Iris pigment epithelial cell (primary cell): ENCODE measurements around the gene UTP11.
"Not testable (repeated sequence)": the region's sequence is repeated elsewhere in the genome, so short reads cannot be mapped to it uniquely, and the experiment has no call there.

Experiments used
- DNase-seq: peaks from one replicate; pipeline ENCODE4 v3.0.0-alpha.2; 2011; ENCODE audit warnings: low read depth

Gene UTP11, protein sequence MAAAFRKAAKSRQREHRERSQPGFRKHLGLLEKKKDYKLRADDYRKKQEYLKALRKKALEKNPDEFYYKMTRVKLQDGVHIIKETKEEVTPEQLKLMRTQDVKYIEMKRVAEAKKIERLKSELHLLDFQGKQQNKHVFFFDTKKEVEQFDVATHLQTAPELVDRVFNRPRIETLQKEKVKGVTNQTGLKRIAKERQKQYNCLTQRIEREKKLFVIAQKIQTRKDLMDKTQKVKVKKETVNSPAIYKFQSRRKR

DNA sequence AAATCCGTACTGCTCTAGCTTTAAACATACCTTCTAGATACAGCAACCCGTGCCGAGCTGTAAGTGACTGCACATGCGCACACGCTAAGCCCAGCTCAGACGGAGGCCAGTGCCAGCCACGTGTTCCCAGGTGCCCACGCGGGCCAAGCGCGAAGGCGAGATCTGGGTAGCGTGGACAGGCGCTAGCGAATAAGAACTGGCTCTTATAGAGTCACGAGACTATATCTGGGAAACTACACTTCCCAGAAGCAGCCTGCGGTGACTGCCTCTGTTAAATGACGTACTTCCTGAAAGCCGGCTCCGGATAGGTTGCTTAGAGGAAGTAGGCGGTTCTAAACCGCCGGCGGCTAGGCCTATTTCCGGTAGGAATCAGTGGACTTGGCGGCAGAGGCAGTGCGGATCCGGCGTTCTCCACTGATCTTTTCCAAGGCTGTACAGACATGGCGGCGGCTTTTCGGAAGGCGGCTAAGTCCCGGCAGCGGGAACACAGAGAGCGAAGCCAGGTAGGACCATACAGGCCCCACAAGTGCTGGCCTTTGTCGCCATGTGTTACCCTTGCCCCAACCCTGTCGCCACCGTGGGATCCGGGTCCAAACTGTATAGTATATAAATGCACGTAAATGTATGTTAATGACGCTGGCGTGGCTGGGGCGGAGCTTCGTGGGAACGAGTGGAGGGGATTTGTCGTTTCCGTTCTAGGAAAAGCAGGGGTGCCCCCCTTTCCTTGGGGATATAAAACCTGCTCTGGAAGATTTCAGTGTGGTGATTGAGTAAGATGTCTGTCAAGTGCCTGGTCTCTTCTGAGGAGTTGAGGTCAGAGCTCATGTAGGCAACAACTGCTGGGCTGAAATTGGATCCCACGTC lies at the start of gene UTP11:
TSS of gene UTP11 (plus strand) at position 372 of the 864 bp plus-strand sequence. CDS start at position 441, 69 bp downstream.
- peak; percentile 100 for DNase-seq

DNA sequence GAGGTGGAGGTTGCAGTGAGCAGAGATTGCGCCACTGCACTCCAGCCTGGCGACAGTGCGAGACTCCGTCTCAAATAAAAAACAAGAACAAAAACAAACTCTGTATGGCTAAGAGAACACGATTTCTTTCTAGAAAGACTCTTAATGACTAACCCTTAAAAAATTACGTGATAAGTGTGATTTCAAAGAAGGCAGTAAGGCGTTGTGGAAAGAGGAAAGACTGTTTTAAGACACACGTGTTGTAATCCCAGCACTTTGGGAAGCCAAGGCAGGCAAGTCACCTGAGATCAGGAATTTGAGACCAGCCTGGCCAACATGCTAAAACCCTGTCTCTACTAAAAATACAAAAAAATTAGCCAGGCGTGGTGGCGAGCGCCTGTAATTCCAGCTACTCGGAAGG lies 48.4 kb upstream of the UTP11 start:
- not testable (repeated sequence) for DNase-seq

DNA sequence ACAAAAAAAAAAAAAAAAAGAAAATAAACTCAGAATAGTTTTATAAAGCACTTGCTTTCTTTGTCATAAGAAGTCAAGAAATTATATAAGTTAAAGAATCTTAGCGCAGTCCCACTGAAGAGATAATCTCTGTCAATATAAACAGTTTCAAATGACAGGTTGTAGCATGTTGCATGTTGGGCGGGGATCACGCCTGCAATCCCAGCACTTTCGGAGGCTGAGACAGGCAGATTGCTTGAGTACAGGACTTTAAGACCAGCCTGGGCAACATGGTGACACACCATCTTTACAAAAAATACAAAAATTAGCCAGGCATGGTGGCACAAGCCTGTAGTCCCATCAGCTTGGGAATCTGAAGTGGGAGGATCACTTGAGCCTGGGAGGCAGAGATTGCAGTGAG lies 47.2 kb upstream of the UTP11 start:
- DNase-seq, result no peak

DNA sequence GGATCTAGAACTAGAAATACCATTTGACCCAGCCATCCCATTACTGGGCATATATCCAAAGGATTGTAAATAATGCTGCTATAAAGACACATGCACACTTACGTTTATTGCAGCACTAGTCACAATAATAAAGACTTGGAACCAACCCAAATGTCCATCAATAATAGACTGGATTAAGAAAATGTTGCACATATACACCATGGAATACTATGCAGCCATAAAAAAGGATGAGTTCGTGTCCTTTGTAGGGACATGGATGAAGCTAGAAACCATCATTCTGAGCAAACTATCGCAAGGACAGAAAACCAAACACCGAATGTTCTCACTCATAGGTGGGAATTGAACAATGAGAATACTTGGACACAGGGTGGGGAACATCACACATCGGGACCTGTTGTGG lies 38.9 kb upstream of the UTP11 start:
- DNase-seq, result not testable (repeated sequence)

DNA sequence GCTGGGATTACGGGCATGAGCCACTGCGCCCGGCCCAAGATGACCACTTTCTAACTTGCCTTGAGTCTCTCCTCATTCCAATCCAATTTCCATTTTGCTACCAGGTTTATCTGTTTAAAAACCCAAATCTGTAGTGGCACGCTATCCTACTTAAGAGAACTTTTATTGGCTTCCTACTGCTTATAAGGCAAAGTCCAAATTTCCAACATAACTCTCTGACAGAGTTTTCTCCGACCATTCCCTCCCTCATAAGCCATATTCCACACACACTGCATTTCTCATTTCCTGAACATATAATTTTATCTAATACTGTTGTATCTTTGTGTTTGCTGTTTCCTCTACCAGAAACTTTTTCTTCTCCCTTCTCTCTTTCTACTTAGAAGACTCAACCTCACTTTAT lies 38.0 kb upstream of the UTP11 start:
- no peak for DNase-seq

DNA sequence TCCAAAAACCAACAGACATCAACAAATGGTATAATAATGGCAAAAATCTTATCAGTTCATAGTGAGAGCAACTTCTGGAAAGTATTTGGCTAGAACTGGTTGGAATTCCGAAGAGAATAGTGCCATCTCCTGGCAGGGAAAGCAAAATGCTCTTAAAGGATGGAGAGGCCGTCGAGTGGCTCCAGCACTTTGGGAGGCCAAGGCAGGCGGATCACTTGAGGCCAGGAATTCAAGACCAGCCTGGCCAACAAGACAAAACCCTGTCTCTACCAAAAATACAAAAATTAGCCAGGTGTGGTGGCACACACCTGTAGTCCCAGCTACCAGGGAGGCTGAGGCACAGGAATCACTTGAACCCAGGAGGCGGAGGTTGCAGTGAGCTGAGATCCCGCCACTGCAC lies 37.5 kb upstream of the UTP11 start:
- peak; percentile 69 for DNase-seq

DNA sequence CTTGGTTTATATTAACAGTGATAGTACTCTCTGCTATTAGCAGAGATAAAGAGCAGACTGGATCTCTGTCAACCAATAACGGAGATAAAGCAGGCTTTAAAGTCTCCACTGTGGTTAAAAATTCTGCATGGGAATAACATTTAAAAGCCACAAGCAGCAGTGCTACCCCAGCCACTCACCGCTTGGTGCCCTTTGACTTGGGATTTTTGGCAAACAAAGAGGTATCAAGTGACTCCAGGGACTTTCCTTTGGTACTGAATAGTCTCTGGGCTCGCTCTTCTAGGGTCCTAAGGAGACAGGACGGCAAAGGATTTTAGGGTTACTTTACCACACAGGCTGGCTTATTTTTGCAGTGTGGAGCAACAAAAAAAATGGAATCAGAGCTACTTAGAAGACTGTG lies 34.0 kb upstream of the UTP11 start:
- DNase-seq, result no peak

DNA sequence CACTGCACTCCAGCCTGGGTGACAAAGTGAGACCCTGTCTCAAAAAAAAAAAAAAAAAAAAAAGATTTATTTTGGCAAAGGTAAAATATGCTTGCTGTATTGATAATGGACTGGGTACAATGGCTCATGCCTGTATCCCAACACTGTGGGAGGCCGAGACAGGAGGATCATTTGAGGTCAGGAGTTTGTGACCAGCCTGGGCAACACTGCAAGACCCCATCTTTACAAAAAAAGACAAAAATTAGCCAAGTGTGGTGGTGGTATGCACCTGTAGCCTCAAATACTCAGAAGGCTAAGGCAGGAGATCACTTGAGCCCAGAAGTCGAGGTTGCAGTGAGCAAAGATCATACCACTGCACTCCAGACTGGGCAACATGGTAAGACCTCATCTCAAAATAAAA lies 29.0 kb upstream of the UTP11 start:
- DNase-seq, result no peak

DNA sequence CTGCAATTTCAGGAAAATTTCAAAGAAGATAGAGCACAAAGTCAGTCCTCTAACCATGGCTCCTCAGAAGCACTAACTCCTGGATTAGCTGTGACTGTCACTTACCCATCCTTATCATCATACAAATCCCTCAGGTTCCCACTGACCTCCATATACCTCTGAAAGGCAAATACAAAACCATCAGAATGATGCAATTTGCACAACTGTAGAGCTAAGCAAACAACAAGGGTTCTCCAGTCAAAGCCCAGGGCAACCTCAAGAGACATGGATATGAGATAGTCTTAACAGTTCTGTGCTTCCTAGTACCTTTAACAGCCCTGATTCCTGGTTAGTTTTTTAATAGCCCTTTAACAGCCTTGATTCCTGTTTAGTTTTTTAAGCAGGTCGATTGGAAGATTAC lies 24.9 kb upstream of the UTP11 start:
- no peak for DNase-seq

DNA sequence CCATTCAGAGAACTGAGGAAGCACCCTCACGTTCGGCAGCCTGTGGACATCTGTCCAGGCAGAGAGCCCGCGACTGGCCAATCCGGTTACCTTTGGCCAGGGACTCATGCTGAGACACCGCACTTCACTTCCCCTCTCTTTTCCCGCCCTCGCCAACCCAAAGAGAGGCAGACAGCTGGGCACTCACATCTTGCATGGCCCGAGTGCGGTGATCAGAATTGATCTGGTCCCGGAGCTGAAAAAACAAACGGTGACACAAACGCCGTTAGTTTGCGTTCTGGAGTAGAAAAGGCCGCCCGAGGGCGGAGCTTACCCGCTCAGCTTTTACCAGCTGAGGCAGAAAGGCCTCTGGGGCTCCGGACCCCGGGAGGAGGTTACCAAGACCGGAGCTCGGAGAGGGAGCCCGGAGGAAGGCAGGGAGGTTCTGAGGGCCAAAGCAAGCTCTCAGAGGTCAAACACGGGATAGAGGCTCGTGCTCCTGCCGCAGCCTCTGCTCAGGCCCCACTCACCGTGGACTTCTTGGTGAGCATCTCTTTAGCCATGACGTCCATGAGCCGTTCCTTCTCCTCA lies 23.1 kb upstream of the UTP11 start:
- DNase-seq, result peak; percentile 44

DNA sequence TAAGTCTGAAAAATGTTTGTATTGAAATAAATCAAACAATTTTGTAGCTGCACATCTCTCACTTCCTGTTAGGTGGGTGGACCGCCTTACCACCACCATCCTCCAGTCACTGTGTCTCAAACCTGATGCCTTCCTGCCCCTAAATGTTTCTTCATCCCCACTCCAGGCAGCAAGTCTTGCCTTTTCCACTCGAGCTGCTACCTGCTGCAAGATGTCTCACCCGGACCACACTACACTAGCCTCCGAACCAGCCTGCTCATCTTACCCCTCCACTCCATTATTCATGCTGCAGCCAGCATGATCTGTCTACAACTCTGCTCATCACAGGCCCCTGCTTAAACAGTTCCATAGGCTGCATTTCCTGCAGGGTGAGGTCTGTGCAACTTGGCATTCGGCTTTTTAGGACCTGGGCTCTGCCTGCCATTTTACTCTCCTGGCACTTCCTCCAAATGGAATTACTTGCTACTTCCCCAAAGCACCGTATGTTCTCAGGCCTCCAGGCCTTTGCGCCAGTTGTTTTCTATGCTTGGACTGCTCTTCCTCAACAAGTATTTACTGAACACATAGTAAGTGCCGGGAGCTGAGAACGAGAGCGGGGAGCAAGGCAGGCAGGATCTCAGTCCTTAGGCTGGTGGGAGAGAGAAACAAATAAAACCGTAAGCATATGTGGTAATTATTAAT lies 17.5 kb upstream of the UTP11 start:
- DNase-seq, result no peak

DNA sequence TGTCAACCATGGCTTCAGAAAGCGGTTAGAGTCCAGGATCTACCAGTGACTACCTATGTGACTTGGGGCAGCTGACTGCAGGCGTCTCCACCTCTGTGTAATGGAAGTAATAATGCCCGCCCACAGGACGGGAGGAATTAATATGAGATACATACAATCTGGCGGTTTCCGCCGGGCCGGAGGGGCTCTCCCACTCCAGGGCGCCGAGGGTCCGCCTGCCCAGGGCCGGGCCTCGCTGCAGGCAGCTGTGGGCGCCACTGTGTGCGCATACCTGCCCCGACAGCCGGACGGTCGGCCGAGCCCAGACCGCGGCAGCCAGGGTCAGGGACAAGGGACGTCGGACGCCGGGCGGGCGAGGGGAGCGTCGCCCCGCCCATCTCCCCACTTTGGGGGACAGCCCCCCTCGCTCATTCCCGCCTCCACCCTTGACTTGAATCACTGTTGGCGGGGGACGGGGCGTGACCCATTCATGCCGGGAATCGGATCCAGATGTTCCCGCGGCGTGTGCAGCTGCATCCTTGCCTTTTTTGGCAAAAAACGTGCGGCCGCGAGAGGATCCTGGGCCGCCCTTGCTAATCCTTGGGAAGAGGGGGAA lies 16.7 kb upstream of the UTP11 start:
- peak; percentile 64 for DNase-seq

DNA sequence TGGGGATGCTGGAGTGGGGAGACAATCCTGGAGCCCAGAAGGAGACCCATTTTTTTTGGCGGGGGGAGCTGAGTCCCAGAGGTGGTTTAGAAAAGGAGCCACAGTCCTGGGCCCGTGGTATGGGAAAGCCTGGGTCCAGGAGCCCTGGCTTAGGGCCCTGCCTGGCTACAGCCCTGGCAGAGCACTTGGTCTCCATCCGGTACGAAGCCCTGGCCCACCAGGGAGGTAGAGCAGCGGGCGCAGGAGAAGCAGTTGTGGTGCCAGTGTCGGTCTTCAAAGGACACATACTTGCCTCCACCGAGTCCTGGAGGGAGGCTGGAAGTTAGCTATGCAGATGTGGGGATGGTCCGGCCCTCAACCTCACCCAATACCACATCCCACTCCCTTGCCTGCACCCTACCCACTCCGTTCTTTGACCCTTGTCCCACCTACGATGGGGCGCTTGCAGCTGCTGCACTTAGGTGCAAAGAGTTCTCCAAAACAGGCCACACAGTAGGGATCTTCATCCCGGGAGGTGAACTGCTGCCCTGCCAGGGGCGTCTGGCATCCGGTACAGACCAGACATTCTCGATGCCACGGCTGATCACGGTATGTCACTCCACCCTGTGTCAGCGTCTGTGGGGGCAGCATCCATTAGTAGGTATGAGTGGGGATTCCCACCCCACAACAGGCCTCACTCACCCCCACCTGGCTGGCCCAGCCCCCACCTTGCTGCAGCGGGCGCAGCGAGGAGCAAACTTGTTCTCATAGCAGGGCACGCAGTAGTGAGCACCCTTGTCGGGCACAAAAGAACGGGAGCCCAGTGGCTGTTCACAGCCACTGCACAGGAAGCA lies 15.1 kb upstream of the UTP11 start:
- DNase-seq, result no peak

DNA sequence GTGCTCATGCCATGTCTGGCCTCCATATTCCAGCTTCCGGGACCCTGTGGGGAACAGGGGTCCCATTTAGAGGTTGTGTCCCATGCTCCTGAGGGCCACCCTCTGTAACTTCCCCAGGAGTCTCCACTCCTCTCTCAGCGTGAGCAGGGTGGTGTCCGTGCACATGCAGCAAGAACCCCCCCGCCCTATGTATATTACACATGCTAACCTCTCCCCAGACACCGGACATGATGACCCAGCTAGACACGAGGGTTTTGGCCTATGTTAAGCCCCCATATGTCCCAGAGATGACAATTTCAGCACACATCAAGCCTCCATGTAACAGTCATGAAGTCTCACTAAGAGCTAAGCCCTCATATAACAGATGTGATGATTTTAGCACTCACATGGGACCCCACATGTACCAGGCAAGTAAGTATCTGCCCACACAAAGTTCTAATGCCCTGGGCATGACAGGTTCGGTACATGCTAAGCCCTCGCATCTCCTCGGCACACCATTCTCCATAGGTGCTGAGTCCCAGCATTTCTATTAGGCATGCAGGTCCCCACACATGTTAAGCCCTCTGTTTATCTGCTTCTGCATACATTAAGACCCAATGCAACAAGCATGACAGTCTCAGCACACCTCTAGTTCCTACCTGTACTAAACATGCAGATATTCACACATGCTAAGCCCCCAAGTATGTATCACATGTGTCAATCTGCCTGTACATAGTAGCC lies 14.3 kb upstream of the UTP11 start:
- DNase-seq, result no peak

DNA sequence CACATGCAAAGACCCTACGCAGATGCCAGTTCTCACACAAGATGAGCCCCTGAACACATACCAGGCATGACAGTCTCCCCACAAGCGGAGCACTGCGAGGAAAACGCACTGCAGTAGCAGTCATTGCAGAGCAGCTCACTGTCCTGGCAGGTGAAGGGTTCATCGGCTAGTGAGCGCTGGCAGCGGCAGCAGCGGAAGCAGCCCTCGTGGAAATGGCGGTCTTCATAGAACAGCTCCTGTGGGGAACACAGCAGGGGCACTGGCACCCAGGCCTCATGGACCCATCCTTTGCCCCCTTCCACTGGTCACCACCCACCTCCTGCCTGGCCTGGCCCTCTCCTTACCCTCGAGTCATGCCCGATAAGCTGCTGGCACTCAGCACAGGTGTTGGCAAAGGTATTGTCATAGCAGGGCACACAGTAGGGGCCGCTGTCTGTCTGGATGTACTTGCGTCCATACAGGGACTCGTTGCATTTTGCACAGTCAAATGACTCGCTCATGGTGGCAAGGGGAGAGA lies 13.6 kb upstream of the UTP11 start:
- DNase-seq, result no peak

DNA sequence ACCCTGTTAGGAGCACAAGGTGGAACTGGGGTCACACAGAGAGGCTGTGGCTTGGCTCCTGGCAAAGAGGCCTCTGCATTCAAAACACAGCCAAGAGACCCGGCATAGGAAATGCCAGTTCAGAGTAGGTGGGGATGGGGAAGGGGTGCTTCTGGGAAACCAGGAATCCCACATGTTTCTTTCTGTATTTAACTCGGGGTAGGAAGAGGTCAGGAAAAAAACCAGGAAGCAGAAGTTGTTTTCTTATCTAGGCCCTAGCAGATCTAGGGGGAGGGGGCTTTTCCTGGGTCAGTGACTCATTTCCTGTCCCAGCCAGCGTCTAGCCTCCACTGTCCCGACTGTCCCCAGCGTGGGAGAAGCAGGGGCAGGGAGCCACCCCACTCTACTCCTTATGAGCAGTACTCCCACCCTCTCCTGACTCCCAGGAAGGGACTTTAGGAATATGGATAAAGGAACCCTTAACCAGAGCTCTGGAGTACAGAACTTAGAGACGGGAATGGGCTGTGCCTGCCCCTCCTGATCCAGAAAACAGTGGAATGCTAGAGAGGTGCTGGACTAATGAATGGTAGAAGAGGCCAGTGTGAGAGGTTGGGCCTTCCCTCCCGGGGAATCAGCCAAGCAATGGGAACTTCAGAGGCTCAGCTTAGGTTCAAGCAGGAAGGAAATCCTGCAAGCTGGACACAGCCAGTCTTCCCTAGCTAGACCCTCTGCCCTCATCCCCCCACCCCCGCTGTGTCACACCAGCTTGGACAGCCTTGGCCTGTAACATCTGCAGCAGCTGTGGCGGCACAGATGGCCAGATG lies 12.9 kb upstream of the UTP11 start:
- DNase-seq, result peak; percentile 65

DNA sequence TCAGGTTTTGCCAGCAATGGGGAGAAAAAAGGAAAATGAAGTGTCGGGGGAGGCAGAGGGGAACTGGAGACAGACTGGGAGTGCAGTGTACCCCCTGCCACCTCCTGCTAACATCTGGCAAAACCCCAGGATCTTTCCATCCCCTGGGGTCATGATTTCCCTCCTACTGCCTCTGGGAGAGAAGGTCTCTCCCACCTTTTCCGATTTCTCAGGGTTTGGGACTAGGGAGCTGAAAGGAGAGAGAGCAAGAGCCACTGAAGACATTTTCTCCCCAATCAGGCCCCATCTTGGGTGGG lies 12.4 kb upstream of the UTP11 start:
- no peak for DNase-seq

DNA sequence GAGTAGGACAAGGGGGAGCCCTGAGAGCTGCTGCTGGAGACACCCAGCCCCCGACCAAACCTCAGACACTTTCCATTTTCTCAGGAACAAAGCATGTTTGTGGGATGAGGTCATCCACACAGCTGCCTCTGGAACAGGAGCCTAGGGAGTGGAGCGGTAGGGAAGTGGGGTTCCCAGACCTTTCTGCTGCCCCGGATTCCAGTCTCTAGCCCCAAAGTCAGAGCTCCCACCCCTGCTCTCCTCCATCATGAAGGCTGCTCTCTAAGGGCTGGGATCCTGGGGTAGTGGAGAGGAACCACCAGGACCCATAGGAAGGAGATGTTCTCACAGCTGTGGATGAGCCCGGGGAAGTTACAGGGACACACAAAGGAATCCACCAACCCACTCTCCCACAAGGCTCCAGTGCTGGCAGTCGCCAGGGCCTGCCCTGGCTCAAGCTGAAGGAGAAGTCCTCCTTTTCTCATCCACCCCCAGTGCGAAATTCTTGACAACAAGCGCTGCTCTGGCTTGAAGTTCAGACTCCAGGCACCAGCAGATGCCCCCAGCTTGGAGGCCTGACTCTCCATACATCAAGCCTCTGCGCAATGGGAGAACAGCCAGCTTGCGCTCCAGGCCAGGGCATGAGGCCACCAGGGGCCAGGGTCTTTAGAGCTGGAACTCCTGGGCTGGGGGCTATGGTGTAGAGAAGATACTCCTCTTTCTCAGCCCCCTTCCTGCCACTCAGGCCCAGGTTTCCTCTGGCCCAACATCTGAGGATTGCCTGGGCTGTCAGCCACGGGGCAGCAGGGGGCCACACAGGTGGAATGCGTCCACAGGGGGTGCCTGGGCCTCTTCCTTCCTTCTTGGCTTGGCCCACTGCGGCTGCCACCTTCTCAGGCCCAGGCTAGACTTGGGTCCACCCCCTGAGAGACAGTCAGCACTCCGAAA lies 11.7 kb upstream of the UTP11 start:
- peak; percentile 89 for DNase-seq
